GM19468 (cell line): Measurements from ENCODE around the gene IGDCC3.

ENCODE experiments used
- ATAC-seq: cut with Tn5 transposase; IDR thresholded peaks from one replicate; pipeline ENCODE4 v1.9.1; 2021; ENCODE audit warnings: mild to moderate bottlenecking, moderate library complexity, moderate number of reproducible peaks; ENCODE audit not compliant: unreplicated experiment; ENCODE audit errors: extremely low read depth

The IGDCC3 gene

DNA sequence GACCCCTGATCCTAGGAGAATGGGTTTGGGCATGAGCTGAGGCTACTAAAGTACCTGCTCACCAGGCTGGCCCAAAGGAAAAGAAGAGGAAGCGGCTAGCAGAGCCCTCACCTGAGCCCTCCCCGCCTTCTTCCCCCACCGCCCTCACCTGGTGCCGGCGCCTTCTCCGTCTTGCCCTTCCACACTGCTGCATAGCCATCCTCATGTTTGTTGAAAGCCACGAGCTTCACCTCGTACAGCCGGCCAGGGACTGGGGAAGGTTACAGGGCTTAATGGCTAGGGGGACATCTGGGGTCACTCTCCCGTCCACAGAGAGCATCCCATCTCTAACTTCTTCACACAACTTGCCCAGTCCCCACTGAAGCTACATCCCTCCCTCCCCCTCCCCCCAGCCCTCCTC, 13.9 kb upstream of the IGDCC3 start:
- no peak for ATAC-seq

- no peak for ATAC-seq
Measured at GRCh38 chr15:65390447-65390846, 12.6 kb upstream of the IGDCC3 start.

DNA sequence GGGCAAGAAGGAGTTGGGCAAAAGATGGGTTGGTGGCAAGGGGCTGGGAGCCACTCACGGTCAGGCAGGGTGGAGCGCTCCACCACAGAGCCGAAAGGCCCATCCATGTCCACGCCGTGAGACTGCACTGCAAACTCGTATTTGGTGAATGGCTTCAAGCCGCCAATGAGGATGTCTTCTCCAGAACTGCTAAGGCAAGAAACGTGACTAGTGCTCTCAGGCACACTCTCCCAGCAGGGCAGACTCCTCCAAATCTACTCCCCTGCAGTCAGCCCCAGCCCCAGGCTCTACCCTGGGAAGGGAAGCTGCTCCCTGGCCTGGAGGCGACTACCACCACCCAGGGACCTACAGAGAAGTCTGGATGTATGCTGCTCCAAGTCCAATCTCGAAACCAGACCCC, 11.4 kb upstream of the IGDCC3 start:
- ATAC-seq = no peak

DNA sequence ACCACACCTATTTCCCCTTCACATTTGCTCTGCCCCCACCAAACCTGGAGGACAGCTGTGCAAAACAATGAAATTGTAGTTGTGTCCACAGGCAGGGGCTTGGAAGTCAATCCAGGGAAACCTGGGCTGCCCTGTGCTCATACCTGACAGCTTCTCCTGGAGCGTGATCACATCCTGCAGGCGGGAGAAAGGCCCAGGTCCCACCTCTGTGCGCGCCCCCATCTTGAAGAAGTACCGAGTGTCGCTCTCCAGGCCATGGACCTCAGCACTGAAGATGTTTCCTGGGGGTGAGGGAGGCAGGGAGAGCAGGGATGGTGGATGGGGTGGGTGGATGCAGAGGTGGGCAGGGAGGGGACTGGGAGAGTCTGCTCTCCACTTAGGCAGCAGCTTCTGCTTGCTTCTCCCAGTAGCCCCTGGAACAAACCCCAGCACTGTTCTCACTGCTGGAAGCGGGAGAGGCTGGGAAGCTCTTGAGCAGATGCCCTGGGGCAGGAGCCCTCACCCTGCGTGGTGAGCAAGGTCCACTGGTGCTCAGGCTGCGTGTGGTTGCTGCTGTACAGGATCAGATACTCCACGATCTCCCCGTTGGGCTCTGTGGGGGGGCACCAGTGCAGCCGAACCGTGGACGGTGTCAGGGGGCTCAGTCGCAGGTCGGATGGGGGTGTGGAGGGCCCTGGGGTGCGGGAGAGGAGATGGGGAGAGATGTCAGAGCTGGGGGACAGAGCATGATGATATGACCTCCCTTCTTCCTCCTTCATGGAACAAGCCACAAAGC, 10.7 kb upstream of the IGDCC3 start:
- no peak for ATAC-seq

DNA sequence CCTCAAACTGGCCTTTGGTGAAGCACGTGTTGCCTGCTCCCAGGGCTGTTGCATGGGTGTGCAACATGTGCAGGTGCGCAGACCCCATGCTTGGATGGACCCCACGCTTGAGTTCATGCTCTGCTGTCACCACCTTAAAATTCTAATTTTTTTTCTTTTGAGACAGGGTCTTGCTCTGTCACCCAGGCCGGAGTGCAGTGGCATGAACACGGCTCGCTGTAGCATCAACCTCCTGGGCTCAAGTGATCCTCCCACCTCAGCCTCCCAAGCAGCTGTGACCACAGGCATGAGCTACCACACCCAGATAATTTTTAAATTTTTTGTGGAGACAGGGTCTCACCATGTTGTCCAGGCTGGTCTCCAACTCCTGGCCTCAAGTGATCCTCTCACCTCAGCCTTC, 9.1 kb upstream of the IGDCC3 start:
- no peak for ATAC-seq

DNA sequence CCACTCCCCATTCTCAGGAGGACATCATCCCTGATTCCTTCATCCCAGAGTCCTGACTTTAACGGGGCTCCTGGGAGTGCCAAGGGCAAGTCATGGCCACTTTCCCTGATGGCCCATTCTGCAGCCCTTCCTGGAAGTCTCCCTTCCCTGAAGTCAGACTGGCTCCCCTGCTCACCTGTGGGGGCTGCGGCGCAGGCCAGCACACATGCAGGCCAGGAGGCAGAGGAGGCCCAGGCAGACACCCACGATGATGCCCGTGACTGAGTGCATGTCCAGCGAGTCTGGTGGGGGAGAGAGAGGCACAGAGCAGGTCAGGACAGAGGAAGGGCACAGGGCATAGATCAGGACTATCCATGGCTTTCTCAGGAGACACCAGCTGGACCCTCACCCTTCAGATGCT, 8.6 kb upstream of the IGDCC3 start:
- ATAC-seq = no peak

DNA sequence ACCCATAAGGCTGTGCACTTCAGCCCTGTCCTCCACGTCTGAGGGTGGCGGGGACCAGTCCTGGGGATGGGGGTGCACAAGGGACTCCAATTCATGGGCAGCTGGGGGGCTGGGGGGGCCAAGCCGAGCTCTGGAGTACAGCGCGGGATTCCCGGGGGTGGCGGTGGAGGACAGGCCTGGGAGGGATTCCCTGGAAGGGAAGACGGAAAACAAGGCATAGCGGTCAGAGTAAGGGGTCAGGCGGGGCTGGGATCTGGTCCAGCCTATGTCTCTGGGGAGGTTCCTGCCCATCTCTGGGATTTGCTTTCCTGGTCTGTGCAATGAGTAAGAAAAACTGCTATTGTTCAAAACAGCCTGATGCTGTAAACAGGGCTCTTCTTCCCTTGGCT, 8.1 kb upstream of the IGDCC3 start:
- ATAC-seq = no peak

DNA sequence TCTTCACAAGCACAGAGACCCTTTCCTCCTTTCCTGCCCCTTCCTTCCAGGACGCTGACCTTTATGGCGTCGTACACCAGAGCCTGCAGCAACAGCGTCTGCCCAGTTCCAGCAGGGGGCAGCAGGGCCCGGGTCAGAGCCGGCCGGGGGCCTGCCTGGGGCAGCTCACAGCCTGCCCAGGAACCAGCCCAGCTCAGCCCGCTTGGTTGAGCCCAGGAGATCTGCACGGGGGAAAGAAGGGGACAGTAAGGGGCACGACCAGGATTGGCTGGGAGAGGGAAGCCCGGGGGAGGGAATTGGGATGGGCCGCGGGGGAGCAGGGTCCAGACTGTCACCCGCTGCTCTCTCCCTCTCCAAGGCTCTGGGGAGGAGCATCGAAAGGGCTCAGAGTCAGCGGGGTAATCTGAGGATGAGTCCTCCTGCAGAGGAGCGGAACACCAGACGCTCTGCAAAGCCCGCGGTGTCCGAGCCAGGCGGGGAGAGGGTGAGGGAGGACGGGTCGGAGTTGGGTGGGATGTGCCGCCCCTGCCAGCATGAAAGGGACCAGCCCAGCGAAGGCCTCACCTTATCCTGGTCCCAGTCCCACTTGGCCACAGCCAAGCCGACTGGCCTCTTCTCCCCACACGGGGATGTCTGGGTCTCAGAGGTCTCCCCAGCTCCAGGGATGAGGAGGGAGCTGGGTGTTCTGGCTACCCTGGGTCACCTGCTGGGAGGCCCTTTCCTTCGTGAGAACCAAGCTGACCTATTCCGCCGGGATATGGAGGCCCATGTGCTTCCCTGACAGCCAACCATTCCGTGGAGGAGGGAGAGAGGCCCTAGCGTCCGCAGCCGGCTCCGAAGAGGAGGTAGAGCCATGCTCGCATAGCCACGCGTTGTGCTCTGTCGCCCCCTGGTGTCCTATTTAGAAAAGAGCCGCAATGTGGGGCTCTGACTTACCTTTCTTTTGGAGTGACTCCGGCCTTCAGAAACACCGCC, 7.4 kb upstream of the IGDCC3 start:
- no peak for ATAC-seq

DNA sequence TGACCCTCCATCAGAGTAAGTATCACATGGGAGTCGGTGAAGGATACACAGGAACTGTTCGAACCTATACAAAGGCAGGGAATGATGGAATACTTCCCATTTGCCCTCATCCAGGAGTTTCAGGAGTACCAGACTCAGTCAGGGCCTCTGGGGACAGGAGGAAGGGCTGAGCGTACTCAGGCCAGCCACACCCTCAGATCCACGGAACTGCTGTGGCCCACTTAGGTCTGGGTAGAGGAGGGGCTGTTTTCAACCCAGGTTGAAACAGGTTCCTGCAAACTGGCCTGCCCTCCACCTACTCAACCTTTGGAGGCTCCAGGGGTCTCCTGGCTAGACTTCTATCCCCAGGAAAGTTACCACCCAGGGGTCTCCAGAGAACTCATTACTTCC, 6.7 kb upstream of the IGDCC3 start:
- ATAC-seq = no peak

DNA sequence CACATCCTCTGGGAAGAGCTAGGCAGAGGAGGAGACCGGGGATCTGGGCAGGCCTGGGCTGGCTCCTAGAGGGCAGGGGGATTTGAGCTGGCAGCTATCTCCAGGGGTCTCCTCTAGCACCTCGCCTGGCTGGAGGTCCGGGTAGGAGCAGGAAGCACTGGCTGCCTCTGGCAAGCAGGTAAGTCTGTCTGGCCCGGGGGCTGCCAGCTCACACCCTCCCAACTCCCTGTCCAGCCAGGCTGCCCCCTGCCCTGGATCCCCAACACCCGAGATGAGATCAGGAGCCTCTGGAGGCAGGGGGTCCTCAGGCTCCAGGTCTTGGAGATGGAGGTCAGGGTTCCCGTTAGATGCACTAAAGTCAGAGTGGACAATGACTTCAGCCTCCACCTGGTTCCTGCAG, 6.2 kb upstream of the IGDCC3 start:
- ATAC-seq = no peak

GRCh38 chr15:65383456-65383855, 5.7 kb upstream of the IGDCC3 start:
- ATAC-seq = no peak

- ATAC-seq = no peak
Measured at GRCh38 chr15:65382921-65383320, 5.1 kb upstream of the IGDCC3 start.

DNA sequence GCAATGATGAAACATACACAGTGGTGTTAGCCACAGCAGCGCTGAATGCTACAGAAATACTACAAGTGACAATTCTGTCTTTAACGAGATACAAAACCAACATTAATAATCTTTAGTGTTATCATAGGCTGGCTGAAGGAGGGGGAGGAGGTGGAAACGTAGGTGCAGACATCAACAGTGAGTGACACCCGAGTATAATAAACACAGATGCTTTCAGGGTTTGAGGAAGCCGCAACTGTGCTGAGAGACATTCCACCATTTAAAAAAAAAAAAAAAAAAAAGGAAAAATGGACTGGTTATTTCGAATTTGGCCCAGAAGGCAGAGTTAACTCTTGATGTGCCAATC, 4.3 kb upstream of the IGDCC3 start:
- ATAC-seq = no peak

DNA sequence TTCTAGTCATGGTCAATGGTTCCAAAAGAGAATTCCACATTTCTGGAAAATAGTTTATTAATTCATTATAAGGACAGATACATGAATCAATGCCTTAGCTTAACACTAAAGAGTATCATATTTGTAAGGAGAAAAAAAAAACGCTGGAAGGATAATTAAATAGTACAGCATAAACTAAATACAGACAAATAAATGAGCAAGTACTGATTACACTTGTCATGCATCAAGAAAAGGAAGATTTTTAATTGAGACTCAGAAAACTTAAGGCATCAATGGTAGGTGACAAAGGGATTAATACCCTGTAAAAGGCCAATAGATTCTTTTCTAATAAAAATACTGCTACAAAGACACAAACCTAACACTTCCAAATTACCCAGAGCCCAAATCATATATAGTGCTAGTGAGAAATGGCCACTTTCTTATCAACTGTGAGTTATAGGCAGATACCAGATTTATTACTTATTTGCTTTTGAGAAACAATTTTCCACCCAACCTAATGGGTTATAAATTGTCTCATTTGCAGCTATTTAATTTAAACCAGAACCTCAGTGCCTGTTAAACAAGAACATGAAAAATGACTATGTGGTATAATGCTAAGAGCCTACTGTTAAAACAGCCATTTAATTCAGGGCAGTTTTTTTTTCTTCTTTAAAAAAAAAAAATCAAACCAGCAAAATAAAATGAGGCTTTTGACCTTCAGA, 3.8 kb upstream of the IGDCC3 start:
- ATAC-seq = no peak

DNA sequence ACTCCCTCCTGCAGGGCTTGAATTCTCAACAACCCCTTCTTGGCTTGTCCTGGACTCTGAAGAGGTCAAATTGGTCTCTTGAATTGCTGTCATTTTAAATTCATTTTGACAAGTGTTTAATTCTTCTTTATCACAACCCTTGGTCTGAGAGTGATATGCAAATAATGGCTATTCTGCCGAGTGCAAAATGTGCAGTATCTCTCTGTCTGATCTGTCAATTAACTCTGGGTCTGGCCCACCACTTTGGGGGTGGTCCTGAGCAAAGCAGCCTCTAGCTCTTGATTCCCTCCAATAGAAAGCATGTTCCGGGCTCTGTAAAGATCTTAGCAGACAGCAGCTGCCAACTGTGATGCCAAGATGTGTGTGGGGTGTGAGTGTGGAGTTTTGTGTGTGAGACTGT, 2.2 kb upstream of the IGDCC3 start:
- ATAC-seq = no peak

DNA sequence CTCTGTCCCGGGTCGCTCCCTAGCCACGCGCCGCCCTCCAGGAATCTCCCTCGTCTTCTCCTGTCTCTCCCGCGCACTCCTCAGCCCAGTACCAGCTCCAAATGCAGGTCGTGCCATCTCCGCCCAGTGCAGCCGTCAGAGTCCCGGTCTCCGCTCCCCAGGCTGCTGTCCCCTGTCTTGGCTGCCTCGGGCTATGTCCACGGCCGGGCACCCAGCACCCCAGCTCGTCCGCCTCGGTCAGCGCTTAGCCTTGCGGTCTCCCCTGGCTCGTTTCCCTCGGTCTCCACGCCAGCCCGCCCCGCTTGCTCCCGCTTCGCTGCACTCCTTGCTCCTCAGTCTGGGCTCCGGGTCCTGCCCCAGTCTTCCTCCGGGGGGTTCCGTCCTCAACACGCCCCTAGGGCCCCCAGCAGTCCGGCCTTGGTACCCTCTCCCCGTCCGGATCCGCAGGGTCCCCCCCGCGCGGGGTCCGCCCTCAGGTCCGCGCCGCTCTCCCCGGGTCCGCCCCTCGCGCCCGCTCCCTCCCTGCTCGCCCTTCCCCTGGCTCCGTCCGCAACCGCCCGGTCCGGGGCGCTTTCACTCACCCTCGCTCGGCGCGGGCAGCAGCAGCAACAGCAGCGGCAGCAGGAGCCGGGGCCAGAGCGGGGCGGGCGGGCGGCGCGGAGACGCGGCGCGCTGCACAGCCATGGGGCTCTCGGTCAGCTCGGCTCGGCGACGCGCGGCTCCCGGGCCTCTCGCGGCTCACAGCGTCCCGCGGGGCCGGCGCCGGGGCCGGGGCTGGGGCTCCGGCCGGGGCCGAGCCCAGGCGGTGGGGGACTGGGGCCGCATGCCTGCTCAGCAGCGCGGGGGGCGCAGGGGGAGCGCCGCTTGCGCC, 462 bp downstream of the IGDCC3 start:
- ATAC-seq = no peak

GRCh38 chr15:65376767-65377104, 1.1 kb downstream of the IGDCC3 start:
- ATAC-seq = no peak

DNA sequence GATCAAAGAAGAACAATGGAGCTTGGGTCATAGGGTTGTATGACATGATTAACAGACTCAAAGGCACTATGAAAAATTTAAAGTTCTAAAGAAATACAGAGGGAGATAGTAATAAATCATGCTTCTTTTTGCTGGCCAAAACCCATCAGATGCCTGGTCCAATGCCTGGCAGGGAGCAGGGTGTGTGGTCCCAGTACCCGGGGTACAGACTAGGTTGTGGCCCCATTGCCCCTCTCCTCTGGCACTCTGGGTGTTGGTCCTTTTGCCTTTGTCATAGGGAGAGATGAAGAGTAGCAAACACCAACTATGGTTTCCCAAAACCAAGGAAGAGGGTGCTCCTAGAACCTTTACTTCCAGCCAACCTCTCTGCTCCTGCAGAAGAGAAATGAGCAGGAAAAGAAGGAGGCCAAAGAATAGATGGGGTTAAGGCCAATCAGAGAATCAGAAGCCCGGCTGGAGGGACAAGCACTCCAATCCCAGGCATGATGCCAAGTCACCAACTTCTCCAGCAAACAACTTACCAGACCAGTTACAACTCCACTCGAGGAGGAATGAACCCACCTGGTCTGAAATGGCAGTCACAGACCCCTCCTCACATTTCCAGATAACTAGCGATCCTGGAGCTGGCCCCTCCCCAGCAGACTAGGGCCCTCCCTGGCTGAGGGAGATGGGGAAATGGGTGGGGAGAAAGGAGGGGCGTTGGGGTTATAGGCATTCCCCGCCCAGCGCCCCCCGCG, 1.8 kb downstream of the IGDCC3 start:
- ATAC-seq = no peak

DNA sequence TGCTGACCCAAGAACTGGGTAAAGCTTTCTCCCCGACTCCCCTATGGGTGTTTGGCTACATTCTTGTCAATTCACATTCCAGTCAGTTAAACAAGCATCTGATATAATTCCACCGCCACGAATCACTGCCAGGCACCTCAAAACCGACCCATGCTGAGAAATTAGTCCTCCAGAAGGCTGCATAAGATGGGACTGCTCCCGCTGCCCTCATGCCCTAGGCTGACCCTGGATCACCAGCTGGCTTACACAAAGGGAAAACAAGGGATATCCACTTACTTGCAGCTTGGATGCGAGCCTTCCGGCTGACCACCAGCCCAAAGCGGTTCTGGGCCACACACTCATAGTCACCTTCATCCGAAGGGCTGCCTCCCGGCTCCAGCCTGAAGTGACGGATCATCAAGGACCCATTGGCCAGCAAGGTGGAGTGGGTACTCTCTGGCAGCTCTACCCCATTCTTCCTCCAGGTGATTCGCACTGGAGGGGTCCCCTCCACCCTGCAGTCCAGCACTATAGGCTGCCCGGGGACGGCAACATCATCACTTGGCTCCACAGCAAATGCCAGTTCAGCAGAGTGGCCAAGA, 2.9 kb downstream of the IGDCC3 start:
- ATAC-seq = no peak
